K562 (cell line): ENCODE data around the gene RPTOR. TPM values are rescaled to one million over a fixed set of nuclear protein-coding genes. Genes with fewer than 3 reads are reported as not detected.

Source experiments
- CEBPG ChIP-seq, 3 experiments: fragments of 200-800 bp in 1 of 3; sonication (Bioruptor generic) in 1 of 3; sonication (generic) in 1 of 3; formaldehyde crosslinking in 1 of 3; IDR thresholded peaks in 2 of 3; conservative IDR thresholded peaks in 1 of 3; 2 replicates each; pipeline versions ENCODE4 v1.6.1 to v1.8.0; 2016 to 2022; ENCODE audit warnings: missing compliant biosample characterization in 2 of 3, missing genetic modification characterization in 2 of 3, mild to moderate bottlenecking in 1 of 3, missing genetic modification reagents in 1 of 3
- HES1 ChIP-seq: fragments of 450-650 bp; IDR thresholded peaks from 2 replicates; pipeline ENCODE4 v1.6.1; 2016; ENCODE audit warnings: low read depth, mild to moderate bottlenecking, moderate library complexity
- LCOR ChIP-seq: sonication (generic); formaldehyde crosslinking; IDR thresholded peaks from 2 replicates; pipeline ENCODE4 v1.8.0; 2022; ENCODE audit warnings: mild to moderate bottlenecking, missing genetic modification reagents
- MECOM ChIP-seq: fragments of 250-450 bp; sonication (Bioruptor Pico); IDR thresholded peaks from 2 replicates; pipeline ENCODE4 v1.8.0; 2022; ENCODE audit warnings: inconsistent platforms
- NFXL1 ChIP-seq: fragments of 450-650 bp; formaldehyde crosslinking; IDR thresholded peaks from 2 replicates; pipeline ENCODE4 v1.4.0; 2021; ENCODE audit warnings: mild to moderate bottlenecking
- PRDM10 ChIP-seq: fragments of 450-650 bp; IDR thresholded peaks from 2 replicates; pipeline ENCODE4 v1.6.1; 2018; ENCODE audit not compliant: partially characterized antibody
- SMAD4 ChIP-seq: fragments of 250-450 bp; sonication (Bioruptor Pico); conservative IDR thresholded peaks from 2 replicates; pipeline ENCODE4 v1.8.0; 2021; ENCODE audit warnings: inconsistent platforms, mild to moderate bottlenecking, moderate library complexity
- THRAP3 ChIP-seq: fragments of 450-650 bp; IDR thresholded peaks from 2 replicates; pipeline ENCODE4 v1.6.1; 2016; ENCODE audit warnings: mild to moderate bottlenecking, inconsistent platforms, borderline replicate concordance
- polyA plus RNA-seq, 8 experiments: library from polyadenylated mRNA; depleted of rRNA in 4 of 8; stranded (reverse) in 5 of 8; unstranded in 3 of 8; fragments of >200 nt; fragmentation: Nextera tagmentation in 2 of 8; fragmentation: Illumina TruSeq in 1 of 8; extraction: Ambion mirVana in 2 of 8; extraction: Trizol in 1 of 8; gene quantifications; 2 replicates each; pipeline versions ENCODE4 v1.2.1 to v1.2.3, GENCODE V29; 2011 to 2014; ENCODE audit warnings: inconsistent platforms in 1 of 8, missing spikeins in 1 of 8
- total RNA-seq, 7 experiments: library from RNA; depleted of rRNA in 6 of 7; stranded (reverse); fragments of >200 nt in 6 of 7; fragmentation: Illumina TruSeq in 2 of 7; extraction: Trizol in 2 of 7; gene quantifications; 2 replicates each; pipeline versions ENCODE4 v1.2.1 to v1.2.3, GENCODE V29; 2011 to 2021; ENCODE audit warnings: low replicate concordance in 1 of 7
- TF ChIP-seq, protein P1 (sequence below), 2 experiments: fragments of 150-350 bp in 1 of 2; IDR thresholded peaks; 2 replicates each; pipeline ENCODE4 v1.6.1; 2012 to 2016; ENCODE audit warnings: low read depth in 2 of 2, low read length in 2 of 2, mild to moderate bottlenecking in 1 of 2, moderate library complexity in 1 of 2
- TF ChIP-seq, protein P2 (sequence below): sonication (generic); formaldehyde crosslinking; IDR thresholded peaks from 2 replicates; pipeline ENCODE4 v1.8.0; 2022; ENCODE audit warnings: mild to moderate bottlenecking, missing genetic modification reagents
- TF ChIP-seq, protein P3 (sequence below): sonication (generic); formaldehyde crosslinking; IDR thresholded peaks from 2 replicates; pipeline ENCODE4 v1.9.0; 2022; ENCODE audit warnings: mild to moderate bottlenecking, missing genetic modification reagents

Gene RPTOR
- total and polyA plus RNA-seq, 9 of the 15 experiments (the other 6 are each of a cell fraction or from before 2014, with no cell fraction given): 0.24 to 54.1 (median 10.2) TPM

DNA sequence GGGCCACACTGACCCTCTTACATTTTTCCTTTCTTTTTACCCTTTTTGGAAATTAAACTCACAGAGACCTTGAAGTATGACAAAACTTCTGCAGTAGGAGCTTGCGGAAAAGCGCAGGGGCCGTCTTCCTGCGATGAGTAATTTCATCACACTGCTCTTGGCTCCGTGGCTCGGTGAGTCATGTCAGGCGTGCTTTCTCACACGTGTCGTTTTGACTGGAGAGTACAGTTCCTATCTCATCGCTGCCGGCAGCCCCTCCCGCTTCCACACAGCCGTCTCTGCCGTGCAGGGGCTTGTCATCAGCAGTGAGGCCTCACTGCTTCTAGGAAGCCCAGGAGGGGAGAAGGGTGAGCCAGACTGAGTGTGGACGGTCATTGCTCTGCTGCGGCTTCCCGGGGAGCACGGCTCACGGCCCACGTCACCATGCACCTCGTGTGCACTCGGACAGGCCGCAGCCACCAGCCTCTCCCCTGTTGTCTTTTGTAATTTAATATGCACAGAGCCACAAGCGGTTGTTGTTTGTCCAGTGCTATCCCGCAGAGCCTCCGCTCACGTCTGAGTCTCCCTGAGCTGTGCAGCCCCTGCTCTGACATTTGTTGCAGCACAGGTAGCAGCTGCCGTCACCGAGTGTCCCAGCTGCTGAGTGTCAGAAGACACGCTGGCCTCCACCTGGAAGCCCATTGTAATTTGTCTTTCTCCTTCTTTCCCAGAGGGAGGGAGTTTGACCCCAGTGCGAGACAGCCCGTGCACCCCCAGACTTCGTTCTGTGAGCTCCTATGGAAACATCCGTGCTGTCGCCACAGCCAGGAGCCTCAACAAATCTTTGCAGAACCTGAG, 347.6 kb downstream of the RPTOR start (continued):
- TF ChIP-seq, protein P1, sequence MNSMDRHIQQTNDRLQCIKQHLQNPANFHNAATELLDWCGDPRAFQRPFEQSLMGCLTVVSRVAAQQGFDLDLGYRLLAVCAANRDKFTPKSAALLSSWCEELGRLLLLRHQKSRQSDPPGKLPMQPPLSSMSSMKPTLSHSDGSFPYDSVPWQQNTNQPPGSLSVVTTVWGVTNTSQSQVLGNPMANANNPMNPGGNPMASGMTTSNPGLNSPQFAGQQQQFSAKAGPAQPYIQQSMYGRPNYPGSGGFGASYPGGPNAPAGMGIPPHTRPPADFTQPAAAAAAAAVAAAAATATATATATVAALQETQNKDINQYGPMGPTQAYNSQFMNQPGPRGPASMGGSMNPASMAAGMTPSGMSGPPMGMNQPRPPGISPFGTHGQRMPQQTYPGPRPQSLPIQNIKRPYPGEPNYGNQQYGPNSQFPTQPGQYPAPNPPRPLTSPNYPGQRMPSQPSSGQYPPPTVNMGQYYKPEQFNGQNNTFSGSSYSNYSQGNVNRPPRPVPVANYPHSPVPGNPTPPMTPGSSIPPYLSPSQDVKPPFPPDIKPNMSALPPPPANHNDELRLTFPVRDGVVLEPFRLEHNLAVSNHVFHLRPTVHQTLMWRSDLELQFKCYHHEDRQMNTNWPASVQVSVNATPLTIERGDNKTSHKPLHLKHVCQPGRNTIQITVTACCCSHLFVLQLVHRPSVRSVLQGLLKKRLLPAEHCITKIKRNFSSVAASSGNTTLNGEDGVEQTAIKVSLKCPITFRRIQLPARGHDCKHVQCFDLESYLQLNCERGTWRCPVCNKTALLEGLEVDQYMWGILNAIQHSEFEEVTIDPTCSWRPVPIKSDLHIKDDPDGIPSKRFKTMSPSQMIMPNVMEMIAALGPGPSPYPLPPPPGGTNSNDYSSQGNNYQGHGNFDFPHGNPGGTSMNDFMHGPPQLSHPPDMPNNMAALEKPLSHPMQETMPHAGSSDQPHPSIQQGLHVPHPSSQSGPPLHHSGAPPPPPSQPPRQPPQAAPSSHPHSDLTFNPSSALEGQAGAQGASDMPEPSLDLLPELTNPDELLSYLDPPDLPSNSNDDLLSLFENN (IDR thresholded peaks at IDR 0.05; ENCODE audit: low read depth in 2 of 2, low read length in 2 of 2): 0 out of 4 replicates have a peak, but pooled peaks of 1 of the 2 experiments have one; percentile 15
- TF ChIP-seq SMAD4 (CRISPR knock-in tag): peak; percentile 78
- TF ChIP-seq HES1: peak; percentile 90
- peak; percentile 54; the same call in 1 of the 2 replicates for TF ChIP-seq MECOM (CRISPR knock-in tag)
- TF ChIP-seq, protein P2, sequence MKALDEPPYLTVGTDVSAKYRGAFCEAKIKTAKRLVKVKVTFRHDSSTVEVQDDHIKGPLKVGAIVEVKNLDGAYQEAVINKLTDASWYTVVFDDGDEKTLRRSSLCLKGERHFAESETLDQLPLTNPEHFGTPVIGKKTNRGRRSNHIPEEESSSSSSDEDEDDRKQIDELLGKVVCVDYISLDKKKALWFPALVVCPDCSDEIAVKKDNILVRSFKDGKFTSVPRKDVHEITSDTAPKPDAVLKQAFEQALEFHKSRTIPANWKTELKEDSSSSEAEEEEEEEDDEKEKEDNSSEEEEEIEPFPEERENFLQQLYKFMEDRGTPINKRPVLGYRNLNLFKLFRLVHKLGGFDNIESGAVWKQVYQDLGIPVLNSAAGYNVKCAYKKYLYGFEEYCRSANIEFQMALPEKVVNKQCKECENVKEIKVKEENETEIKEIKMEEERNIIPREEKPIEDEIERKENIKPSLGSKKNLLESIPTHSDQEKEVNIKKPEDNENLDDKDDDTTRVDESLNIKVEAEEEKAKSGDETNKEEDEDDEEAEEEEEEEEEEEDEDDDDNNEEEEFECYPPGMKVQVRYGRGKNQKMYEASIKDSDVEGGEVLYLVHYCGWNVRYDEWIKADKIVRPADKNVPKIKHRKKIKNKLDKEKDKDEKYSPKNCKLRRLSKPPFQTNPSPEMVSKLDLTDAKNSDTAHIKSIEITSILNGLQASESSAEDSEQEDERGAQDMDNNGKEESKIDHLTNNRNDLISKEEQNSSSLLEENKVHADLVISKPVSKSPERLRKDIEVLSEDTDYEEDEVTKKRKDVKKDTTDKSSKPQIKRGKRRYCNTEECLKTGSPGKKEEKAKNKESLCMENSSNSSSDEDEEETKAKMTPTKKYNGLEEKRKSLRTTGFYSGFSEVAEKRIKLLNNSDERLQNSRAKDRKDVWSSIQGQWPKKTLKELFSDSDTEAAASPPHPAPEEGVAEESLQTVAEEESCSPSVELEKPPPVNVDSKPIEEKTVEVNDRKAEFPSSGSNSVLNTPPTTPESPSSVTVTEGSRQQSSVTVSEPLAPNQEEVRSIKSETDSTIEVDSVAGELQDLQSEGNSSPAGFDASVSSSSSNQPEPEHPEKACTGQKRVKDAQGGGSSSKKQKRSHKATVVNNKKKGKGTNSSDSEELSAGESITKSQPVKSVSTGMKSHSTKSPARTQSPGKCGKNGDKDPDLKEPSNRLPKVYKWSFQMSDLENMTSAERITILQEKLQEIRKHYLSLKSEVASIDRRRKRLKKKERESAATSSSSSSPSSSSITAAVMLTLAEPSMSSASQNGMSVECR (CRISPR knock-in tag): peak; percentile 75; the same call in 1 of the 2 replicates
- TF ChIP-seq LCOR (CRISPR knock-in tag): 0 out of 2 replicates have a peak, but pooled peaks have one; percentile 3
- TF ChIP-seq THRAP3: no peak
- peak; percentile 53; the same call in 1 of the 2 replicates for TF ChIP-seq NFXL1 (CRISPR knock-in tag)
- peak; percentile 14 for TF ChIP-seq PRDM10
- peak; percentile 84 for TF ChIP-seq CEBPG (CRISPR knock-in tag; IDR thresholded peaks at IDR 0.05)
- peak; percentile 84 to 86 for TF ChIP-seq CEBPG (tag; conservative IDR thresholded peaks at IDR 0.05 in 1 of 2, IDR thresholded peaks at IDR 0.05 in 1 of 2)
- TF ChIP-seq, protein P3, sequence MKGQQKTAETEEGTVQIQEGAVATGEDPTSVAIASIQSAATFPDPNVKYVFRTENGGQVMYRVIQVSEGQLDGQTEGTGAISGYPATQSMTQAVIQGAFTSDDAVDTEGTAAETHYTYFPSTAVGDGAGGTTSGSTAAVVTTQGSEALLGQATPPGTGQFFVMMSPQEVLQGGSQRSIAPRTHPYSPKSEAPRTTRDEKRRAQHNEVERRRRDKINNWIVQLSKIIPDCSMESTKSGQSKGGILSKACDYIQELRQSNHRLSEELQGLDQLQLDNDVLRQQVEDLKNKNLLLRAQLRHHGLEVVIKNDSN (CRISPR knock-in tag): peak; percentile 70
